GM23248 (cell line): ENCODE results near the gene NSMCE3.

Source experiments
- EZH2 ChIP-seq: fragments of 200-600 bp; sonication (generic); IDR thresholded peaks from 2 replicates; pipeline ENCODE4 v1.6.1; 2018; ENCODE audit warnings: antibody characterized with exemption, mild to moderate bottlenecking; ENCODE audit not compliant: insufficient read depth, poor library complexity, severe bottlenecking
- EZH2phosphoT487 ChIP-seq: fragments of 200-600 bp; sonication (generic); IDR thresholded peaks from 2 replicates; pipeline ENCODE4 v1.6.1; 2018; ENCODE audit warnings: antibody characterized with exemption, moderate library complexity, mild to moderate bottlenecking, low read depth; ENCODE audit not compliant: insufficient read depth

GRCh38 chr15:29270169-29270955, 740 bp upstream of the NSMCE3 start:
- TF ChIP-seq EZH2phosphoT487 (no peak), EZH2 (no peak)
